NCI-H510A treated with DMSO at 0.1 percent for 48 hours (cell line): Measurements from ENCODE around the gene TBKBP1.
A peak's percentile ranks its signal among the peaks of the same experiment; 100 is the strongest.

ENCODE experiments used
- DNase-seq: peaks from one replicate; lab custom pipeline; 2025; lab: John Stamatoyannopoulos, UW

TBKBP1 gene, protein sequence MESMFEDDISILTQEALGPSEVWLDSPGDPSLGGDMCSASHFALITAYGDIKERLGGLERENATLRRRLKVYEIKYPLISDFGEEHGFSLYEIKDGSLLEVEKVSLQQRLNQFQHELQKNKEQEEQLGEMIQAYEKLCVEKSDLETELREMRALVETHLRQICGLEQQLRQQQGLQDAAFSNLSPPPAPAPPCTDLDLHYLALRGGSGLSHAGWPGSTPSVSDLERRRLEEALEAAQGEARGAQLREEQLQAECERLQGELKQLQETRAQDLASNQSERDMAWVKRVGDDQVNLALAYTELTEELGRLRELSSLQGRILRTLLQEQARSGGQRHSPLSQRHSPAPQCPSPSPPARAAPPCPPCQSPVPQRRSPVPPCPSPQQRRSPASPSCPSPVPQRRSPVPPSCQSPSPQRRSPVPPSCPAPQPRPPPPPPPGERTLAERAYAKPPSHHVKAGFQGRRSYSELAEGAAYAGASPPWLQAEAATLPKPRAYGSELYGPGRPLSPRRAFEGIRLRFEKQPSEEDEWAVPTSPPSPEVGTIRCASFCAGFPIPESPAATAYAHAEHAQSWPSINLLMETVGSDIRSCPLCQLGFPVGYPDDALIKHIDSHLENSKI

GRCh38 chr17:47693731-47694580 is at the start of gene TBKBP1:
Gene TBKBP1 (plus strand): TSS chr17:47694161. CDS start chr17:47696113, 1,952 bp downstream.
- DNase-seq: no peak

DNA sequence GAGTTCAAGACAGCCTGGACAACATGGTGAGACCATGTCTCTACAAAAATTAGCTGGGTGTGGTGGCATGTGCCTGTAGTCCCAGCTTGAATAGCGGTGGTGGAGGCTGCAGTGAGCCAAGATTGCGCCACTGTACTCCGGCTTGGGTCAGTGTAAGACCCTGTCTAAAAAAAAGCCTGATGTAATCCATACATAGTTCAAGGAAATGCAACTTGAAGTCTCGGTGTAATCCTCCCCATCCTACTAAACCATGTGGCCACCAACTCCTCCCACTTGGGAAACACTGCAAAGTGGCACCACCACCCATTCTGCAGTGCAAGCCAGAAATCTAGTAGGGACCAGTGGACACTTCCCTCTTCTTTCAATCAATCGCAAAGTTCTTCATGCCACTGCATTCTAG is 49.6 kb upstream of the TBKBP1 start:
- DNase-seq: no peak

GRCh38 chr17:47649153-47649971 is 44.6 kb upstream of the TBKBP1 start, which contains the start of gene KPNB1:
Gene KPNB1 (plus strand): TSS chr17:47649919. CDS start chr17:47650245, 326 bp downstream.
- peak; percentile 98 for DNase-seq

DNA sequence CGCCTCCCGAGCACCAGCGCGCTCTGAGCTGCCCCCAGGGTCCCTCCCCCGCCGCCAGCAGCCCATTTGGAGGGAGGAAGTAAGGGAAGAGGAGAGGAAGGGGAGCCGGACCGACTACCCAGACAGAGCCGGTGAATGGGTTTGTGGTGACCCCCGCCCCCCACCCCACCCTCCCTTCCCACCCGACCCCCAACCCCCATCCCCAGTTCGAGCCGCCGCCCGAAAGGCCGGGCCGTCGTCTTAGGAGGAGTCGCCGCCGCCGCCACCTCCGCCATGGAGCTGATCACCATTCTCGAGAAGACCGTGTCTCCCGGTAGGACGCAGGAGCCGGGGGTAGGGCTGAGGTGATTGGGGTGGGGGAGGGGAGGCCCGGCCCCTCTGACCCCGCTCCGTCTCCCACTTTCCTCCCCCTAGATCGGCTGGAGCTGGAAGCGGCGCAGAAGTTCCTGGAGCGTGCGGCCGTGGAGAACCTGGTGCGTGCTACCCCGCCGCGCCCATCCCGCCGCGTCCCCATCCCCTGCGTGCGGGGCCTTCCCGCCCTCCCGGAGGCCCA is 43.9 kb upstream of the TBKBP1 start:
- peak; percentile 57 for DNase-seq

DNA sequence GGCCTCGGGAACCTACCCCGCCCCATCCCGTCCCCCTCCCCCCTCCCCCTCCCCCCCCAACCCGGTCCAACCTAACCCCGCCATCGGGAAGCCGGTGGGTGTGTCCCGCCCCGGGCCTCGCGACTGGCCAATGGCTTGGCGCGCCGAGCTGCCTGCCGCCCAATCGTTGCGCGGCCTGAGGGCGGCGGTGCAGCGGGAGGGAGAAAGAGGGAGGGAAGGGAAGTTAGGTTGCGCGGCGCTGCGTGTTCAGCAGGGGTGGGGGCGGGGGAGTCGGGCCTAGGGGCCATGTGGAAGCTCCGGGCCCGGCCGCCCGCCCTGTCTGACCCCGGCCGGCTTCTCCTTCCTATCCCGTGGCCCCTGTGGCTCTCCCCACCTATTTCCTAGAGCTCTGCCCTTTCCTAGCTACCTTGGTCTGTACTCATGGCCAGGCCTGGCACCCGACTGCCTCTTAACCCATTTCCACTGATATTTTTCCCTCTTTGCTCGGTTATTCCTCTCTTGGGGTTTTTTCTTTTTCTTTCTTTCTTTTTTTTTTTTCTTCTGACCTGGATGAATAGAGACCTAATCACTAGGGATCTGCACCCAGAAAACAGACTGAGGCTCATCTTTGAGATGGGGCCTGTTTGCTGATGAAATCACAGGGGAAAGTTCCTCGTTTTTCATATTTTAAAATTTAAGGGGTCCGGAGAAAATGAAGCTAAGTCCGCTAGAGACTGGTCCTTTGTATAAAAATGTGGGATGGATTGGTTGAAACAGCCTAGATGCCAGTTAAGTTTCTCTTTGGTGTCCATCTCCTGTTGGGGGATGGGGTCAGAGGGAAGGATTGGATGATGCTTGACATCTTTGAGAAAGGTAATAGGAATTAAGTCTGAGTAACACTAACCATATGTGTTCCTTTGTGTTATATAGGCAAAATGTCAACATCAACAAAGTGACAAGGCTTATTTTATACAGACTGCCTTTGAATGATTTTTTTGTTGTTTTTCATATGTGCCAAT is 43.1 kb upstream of the TBKBP1 start:
- DNase-seq: peak; percentile 93

DNA sequence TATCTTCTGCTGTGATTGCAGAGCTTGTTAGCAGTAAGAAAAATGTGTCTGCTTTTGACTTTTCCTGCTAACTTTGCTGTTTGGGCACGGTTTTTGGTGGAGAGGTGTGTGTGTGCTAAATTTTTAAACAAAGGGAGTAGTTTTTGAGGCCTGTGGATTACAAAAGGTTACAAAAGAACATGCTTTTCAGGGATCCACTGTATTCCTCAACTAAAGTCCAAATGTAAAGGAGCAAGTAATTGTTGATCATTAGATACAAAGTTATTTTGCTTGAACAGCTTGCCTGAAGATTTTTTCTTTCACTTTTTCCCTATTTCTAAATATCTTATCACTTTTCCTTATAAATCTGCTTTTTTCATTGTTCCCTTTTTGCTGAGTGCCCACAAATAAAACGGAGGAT is 42.3 kb upstream of the TBKBP1 start:
- DNase-seq: no peak

DNA sequence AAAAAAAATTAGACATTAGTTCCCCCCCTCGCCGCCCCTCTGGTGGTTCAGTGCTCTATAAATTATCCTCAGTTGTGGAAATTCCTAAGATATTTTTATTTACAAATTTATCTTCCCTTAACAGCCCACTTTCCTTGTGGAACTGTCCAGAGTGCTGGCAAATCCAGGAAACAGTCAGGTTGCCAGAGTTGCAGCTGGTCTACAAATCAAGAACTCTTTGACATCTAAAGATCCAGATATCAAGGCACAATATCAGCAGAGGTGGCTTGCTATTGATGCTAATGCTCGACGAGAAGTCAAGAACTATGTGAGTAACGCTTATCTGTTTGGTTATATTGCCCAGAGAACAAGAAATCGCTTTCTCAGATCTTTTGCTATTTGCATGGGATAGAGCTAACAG is 41.4 kb upstream of the TBKBP1 start:
- no peak for DNase-seq

DNA sequence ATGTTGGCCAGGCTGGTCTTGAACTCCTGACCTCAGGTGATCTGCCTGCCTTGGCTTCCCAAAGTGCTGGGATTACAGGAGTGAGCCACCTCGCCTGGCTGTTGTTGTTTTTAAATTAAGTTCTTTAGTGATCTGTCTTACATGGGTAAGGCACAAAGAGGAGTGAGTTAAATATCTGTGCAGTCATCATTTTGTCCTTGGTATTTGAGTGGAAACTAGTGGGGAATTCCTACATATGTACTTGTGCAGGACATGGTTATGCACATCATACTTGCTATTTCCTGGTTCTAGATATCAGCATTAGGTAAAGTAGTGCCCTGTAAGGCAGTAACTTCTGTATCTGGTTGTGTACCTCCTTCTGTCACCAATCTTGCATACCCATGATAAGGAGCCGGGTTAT is 40.5 kb upstream of the TBKBP1 start:
- no peak for DNase-seq

- no peak for DNase-seq
Measured at GRCh38 chr17:47654991-47655390, 39.0 kb upstream of the TBKBP1 start.

- no peak for DNase-seq
Measured at GRCh38 chr17:47660064-47660492, 33.9 kb upstream of the TBKBP1 start.

GRCh38 chr17:47663912-47664623 is 29.9 kb upstream of the TBKBP1 start:
- peak; percentile 61 for DNase-seq

DNA sequence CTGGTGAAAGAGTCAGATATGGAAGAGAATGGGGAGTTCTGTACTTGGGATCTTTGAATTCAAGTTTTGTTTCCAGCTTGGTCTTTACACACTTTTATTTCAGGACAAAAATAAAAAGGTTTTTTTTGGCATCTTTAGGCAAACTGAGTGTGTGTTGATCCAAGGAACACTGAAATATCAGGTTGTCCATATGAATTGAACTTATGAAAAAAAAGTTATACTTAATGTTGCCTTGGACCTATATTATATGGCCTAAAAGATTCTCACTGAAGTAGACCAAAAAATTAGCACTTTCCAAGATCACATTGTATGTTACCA is 29.4 kb upstream of the TBKBP1 start:
- no peak for DNase-seq

GRCh38 chr17:47665655-47666054 is 28.3 kb upstream of the TBKBP1 start:
- no peak for DNase-seq

DNA sequence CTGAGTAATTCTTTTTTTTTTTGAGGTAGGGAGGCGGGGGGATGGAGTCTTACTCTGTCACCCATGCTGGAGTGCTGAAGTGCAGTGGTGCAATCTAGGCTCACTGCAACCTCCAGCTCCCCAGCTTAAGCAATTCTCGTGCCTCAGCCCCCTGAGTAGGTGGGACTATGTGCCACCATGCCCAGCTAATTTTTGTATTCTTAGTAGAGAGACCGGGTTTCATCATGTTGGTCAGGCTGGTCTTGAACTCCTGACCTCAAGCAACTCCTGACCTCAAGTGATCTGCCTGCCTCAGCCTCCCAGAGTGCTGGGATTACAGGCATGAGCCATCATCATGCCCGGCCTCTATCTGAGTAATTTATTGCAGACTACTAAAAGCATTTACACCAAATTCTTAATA is 24.9 kb upstream of the TBKBP1 start:
- DNase-seq: no peak

DNA sequence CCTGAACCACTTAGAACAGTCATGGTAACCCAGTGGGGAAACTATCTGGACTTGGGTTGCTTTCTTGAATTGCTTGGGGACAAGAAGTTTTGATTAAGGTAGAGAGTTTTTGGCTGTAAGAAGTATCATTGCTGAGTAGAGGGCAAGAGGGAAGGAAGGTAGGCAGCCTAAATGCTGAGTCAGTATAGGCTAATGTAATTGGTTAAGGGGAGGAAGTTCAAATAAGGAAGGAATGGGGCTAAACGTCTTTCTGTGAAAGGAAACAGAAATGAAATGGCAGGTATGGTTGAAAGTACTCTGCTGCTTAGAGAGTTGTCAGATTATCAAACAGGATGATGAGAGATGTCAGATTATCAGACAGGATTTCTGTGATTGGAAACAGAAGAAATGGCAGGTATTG is 23.9 kb upstream of the TBKBP1 start:
- DNase-seq: no peak

DNA sequence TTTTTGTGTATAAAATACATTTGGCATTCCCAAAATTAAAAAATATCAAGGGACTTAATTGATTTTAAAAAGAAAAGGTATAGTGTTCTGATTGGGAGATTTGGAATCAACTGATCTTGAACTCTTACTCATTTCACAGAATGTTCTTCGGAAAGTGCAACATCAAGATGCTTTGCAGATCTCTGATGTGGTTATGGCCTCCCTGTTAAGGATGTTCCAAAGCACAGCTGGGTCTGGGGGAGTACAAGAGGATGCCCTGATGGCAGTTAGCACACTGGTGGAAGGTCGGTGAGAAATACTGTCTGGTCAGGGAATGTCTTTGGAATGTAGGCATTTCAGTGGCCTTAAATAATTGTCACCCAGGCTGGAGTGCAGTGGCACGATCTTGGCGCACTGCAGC is 19.5 kb upstream of the TBKBP1 start:
- DNase-seq: no peak

- DNase-seq: no peak
Measured at GRCh38 chr17:47675380-47676198, 18.4 kb upstream of the TBKBP1 start.

- no peak for DNase-seq
Measured at GRCh38 chr17:47676199-47676472, 17.8 kb upstream of the TBKBP1 start.
